Endometrial microvascular endothelial cells (primary cell): ENCODE measurements around the gene PRDM11. TPM values are rescaled to one million over a fixed set of nuclear protein-coding genes. Genes with fewer than 3 reads are reported as not detected.

Experiments
- in situ Hi-C: cut with HindIII; loops from 2 replicates; pipeline ENCODE4 v1.10.0; 2017; ENCODE audit warnings: low sequenced_read_pairs, low pct_unique_long_range_greater_than_20kb; ENCODE audit errors: inconsistent ontology term
- total RNA-seq: library from RNA; depleted of rRNA; stranded (reverse); fragments of >200 nt; gene quantifications from one replicate; pipeline ENCODE4 v1.2.3, GENCODE V29; 2015; ENCODE audit errors: inconsistent ontology term

The PRDM11 gene
- total RNA-seq, 1 donor from 2014 or later: 4.8 TPM

DNA sequence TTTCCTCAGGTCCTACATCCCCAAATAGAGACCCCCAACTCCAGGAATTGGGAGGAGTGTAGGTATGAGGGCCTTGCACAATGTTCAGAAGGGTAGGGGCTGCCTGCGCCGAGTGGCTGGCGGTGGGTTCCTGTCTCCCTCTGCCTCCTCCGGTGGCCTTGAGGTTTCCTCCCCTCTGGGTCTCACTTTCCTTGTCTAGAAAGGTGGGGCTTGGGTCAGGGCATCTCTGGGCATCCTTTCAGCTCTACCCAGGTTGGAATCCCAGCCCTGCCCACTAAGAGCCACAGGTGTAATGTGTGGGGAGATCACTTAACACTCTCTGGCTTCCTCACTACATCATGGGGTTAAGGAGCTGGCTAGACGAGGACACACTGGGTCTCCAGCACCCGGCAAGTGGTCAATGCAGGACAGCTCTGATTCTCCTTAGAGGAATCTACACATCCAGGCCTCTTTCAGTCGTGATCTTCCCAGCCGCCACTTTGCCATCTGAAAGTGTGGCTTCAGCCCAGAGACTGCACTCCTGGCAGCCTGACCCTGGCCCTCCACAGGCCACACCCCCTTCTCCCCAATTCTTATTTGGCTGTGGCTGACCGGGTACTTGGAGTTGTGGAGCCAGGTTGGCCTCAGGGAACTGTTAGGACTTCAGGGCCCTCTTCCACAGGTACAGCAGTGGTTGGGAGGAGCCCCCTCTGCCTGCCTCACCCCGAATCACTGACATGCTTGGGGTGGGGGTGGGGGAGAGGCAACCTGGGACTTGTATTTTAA, 22.1 kb downstream of the PRDM11 start:
- in situ Hi-C loops: no loop called here

DNA sequence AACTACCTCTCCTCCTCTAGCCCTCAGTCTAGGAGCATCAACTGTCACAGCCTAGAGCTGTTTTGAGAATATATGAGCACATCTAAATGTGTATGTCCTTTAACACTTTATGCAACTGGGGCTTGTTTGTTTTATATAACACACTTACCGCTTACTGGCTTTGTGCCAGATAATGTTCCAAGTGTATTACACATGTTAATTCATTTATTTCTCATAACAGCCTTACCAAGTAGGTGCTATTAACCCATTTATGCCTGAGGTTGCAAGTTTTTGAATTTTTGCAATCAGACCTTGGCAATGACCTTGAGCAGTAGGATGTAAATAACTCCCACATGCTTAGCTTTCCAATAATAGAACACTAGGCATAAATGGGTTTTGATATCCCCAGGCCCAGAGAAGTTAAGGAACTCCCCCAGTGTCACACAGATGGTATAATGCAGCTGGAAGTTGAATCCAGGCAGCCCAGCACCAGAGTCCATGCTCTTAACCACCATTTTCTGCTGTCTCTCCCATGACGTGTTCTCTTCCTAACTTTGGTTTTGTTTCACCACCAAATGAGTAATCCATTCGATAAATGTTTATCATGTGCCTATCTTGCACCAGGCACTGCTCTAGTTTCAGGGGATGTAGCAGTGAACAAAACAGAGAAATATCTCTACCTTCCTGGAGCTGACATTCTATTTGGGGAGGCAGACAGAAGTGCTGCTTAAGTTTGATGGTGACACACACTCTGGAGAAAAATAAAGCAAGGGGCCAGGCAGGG, 23.1 kb downstream of the PRDM11 start:
- in situ Hi-C loops: no loop called here

DNA sequence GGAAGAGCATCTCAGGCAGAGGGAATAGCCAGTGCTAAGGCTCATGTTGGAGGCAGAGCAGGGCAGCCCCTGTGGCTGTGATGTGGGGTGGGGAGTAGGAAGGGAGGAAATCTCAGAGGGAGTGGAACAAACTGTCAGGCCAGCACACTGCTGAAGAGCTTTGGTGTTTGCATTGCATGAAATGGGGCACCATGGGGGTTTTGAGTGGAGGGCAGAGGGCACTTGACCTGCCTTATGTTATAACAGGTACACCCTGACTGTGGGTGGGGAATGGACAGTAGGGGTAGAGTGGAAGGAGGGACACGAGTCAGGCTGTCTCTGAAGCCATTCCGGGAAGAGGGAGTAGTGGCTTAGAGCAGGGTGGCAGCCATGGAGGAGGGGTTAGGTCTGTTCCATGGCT, 24.0 kb downstream of the PRDM11 start:
- in situ Hi-C loops: no loop called here

DNA sequence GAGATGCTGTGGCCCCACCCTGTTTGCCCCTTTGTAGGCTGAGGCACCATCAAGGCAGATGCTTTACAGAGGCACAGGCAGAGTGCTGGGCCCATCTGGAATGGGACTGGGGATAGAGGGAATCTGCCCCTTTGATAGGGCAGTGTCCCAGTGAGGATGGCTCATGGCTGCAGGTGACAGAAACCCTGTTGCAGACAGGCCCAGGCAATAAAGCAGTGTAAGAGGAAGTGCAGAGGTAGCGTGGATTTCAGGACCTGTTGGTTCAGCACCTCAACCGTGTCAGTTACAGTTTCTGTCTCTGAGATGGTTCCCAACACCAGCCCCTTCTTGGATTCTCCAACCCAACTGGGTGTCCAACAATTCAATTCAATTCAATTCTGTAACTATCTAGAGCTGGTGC, 25.1 kb downstream of the PRDM11 start:
- in situ Hi-C loops: no loop called here

DNA sequence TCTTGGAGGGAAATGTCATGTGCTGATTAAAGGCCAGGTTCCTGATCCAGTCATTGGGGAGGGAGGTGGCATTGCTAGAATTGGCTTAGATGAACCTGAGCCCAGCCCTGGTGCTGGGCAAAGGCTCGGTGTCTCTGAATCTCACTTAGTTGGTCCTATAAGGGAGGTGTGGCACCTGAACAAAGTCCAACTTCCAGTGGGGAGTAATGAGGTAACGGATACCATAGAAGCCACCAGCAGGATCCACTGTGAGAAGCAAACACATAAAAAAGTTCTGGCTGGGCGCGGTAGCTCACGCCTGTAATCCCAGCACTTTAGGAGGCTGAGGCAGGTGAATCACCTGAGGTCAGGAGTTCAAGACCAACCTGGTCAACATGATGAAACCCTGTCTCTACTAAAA, 26.6 kb downstream of the PRDM11 start:
- in situ Hi-C loops: no loop called here

DNA sequence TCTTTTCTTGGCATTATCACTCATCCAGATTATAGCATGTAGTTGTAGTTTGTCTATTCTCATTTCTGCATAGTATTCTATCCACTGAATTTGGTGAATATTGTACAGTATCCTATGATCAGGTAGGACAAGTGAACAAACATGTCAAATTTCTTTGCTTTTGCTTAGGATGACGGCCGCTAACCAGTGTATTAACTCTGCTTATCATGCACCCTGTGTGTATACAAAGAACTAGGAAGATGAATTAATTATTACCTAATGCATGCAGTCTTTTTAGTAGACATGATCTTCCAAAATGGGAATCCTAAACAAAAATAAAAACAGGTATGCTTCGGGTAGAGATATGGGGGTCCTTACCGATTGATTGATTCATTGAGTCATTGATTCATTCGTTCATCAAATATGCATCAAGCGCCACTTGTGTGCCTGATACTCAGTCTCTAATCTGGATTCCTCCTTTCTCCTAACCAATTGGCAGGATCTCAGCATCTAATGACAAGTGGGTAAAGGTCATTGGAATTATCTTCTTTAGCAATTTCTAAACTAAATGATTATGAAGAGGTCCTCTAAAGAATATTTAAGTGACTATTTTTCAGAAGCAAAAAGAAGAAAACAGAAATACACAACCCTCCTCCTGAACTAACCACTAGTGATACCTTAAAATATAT, 27.9 kb downstream of the PRDM11 start:
- in situ Hi-C loops: no loop called here

DNA sequence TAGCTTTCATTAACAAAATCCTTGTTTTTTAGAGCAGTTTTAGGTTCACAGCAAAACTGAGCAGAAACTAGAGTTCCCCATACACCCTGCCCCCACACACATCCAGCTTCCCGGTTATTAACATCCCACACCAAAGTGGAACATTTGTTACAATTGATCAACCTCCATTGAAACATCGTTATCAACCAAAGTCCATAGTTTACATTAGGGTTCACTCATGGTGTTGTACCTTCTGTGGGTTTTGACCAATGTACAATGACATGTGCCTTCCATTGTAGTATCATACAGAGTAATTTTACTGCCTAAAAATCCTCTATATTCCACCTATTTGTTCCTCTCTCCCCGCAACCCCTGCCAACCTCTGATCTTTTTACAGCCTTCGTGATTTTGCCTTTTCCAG, 28.5 kb downstream of the PRDM11 start:
- in situ Hi-C loops: no loop called here

DNA sequence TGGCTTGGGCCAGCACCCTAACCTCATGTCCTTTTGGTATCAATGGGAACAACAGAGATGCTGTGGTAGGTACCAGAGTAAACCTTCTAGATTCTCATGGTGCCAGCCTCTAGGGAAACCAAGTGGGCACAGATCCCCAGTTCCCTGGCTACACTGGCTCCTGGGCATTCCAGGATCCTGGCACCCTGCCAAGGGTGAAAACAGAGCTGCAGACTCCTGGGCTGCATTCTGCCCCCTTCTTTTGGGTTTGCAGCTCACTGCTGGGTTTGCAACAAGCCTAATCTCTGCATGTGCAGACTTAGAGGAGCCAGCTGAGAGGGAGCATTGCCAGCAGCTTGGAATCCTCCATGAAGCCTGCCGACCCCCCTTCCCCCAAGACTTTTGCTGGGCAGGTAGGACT, 30.6 kb downstream of the PRDM11 start:
- in situ Hi-C loops: no loop called here

DNA sequence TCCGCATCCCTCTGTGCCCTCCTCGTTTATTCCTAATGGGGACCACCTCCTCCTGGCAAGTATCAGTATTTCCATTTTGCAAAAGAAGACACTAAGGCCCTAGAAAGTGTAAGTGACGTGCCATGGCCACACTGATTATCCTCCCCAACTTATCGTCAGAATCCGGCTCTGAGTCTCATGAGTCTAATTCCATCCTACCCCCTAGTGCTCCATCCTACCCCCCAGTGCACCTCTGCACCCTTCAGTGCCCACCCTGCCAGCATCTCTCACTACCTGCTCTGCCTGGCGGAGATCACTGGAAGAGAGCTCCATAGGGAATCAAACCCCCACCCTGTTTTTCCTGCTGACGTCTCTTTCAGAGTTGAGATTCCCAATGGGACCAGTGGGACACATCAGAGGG, 31.8 kb downstream of the PRDM11 start:
- in situ Hi-C loops: no loop called here

DNA sequence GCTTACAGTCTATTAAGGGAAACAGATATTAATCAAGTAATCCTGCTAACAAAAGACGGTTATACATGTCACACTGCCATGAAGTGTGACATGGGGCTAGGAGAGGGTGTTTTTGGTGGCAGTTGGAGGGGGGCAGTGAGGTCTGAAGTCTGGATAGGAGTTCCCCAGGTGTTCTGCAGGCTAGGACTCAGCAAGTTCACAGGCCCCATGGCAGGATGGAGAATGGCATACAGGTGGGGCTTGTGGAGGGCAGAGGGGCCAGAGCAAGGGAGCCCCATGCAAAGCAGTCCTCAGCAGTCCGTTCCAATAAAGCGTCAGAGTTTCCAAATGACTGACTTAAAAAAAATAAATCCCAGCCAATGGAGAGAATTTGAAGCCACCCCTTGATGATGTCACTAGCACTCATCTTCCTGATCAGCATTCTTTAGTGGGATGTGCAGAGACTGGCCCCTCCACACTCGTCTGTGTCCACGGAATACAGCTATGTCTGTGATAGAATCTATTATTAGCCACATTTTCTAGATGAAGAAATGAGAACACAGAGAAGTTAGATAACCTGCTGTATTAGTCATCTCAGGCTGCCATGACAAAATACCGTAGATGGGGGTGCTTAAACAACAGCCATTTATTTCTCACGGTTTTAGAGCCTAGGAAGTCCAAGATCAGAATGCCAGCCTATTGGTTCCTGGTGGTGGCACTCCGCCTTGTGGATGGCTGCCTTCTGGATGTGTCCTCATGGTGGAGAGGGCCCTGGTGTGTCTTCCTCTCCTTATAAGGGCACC, 32.6 kb downstream of the PRDM11 start:
- in situ Hi-C loops: no loop called here

DNA sequence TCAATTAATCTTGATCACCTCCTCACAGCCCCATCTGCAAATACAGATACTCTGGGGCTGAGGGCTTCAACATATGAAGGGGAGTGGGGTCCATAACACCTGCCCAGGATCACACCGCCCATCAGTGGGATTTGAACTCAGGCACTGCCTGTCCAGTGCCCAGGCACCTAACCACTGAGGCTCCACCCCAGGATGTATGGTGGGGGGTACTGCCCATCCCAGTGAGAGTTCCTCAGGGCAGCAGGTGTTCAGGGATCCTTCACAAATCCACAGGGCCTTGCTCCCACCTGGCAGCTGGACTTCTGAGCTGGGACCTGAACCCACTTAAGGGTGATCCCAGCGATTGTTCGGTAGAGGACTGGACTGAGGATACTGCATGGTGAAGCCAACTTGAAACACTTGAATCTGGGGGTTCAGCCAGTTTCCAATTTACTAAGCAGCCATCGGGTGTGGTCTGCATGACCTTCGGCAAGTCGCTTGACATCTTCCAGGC, 33.3 kb downstream of the PRDM11 start:
- in situ Hi-C loops: no loop called here

DNA sequence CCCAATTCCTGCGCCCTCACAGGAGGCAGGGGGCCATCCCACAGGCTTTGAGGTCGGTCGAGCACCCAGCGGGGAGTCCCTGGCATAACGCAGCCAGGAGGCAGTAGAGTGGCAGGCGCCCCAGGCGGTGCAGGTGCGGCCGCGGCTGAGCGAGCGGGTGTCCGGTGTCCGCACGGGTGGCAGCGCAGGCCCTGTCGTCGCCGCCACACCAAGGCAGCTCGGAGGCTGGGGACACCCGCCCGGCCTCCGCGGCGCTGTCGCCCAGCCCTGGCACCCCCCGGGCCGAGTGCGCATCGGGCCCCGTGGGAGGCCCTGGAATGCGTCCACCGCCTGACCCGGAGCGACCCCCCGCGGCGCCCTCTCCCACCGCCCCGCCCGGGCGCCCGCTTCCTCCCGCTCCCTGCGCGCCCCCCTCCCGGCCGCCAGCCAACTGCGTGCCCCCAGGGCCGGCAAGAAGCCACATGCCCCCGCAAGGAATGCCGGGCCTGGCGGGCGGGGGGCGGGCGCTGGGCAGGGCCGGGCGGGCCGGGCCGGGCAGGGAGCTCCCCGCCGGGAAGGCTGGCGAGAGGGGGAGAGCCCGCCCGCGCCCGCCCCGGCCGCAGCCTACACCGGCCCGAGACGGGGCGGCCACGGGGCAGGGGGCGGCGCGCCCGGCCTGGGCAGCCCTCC, 33.9 kb downstream of the PRDM11 start:
- in situ Hi-C loops: no loop called here

DNA sequence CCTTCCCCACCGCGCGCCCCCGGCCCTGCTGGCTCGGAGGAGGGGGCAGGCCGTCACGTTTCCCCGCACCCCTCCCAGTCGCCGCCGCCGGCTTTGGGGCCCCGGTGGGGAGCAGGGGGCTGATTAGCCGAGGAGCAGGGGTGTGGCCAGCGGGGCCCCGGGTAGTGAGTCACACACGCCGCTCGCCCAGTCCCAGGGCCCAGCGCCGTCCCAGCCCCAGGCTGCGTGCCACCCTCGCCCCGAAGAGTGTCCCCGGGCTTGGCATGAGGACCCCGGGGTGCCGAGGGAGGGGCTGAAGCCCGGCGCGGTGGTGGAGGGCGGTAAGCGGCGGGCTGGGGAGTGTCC, 34.4 kb downstream of the PRDM11 start:
- in situ Hi-C loops: no loop called here

DNA sequence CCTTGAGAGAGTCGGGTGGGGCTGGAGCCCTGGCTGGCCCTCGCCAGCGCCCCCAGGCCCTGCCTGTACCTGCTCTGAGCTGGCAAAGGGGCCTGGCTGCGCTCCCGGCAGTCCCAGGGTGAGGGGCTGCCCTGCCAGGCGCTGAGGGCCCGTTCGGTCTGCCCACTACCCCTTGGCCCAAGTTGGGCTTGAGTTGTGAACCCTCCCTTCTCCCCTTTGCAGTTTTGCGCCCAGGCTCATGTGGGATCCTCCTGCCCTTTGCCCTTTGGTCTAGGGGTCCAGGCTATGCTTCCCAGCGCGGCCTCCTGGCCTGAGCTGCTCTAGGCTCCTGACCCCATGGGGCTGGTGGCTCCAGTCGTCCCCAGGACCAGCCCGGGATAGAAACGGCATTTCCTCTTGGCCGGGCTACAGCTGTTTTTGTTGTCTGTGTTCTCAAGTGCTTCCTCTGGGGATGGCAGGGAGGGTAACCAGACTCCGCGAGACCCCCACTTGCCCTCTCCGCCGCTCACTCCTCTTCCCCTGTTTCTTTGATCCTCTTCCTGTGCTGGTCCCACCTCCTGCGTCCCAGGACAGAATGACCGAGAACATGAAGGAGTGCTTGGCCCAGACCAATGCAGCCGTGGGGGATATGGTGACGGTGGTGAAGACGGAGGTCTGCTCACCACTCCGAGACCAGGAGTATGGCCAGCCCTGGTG, 34.9 kb downstream of the PRDM11 start:
- in situ Hi-C loops: no loop called here

DNA sequence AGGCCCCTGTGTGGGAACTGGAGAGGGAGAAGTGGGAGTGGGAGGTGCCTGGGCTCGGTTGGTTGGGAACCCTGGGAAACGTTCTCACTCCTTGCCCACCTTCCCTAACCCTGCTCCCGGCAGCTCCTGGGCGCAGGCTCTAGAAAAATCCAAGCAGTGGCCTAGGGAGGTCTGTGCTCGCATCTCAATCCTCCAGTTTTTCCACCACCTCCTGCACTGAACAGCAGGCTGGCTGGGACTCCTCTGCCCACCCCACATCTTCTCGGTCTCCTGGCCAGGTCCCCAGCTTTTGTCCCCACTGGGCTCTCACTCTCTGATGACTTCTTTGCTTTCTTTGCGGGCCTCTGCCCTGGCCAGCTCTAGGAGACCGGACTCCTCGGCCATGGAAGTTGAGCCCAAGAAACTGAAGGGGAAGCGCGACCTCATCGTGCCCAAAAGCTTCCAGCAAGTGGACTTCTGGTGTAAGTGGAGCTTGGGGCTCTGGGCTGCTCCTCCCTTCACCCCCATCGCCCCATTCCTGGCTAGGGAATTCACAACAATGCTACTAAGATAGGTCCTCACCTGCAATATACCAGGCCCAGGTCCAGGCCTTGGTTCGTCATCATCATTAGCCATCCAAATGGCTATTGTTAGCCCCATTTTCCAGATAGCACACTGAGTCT, 35.6 kb downstream of the PRDM11 start:
- in situ Hi-C loops: no loop called here

DNA sequence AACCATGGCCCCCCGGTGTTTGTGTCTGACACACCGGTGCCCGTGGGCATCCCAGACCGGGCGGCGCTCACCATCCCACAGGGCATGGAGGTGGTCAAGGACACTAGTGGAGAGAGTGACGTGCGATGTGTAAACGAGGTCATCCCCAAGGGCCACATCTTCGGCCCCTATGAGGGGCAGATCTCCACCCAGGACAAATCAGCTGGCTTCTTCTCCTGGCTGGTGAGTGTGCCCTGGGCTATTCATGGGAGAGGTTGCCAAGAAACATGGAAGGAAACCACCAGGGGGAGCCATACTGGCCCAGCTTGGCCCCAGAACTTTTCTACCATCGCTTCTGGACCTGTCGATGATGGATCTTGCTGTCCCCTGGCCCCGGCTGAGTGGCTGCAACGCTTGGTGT, 36.5 kb downstream of the PRDM11 start:
- in situ Hi-C loops: no loop called here

DNA sequence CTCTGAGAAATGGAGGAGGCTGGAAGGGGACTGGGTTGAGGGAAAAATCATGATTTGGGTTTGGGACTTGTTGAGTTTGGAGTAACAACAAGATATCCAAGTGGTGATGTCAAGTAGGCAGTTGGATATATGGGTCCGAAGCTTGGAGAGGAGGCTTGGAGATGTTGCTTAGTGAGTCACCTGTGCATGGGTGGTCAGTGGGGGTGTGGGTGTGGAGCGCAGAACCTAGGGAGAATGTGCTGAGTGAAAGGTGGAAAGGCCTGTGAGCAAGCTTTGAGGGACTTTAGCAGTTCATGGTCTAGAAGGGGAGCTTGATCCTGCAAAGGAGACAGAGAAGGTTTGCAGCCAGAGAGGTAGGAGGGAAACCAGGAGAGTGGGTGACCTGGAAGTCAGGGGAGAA, 38.2 kb downstream of the PRDM11 start:
- in situ Hi-C loops: no loop called here
